Keratinocyte (primary cell): ENCODE measurements around the gene ZGRF1. TPM values are rescaled to one million over a fixed set of nuclear protein-coding genes. Genes with fewer than 3 reads are reported as not detected.

Experiments used
- DNase-seq: peaks from one replicate; pipeline ENCODE4 v3.0.0-alpha.2; 2011; ENCODE audit warnings: low read depth, missing footprints, low spot score
- FAIRE-seq: peaks from 2 replicates; lab custom pipeline; 2011; peaks lifted over from hg19 to GRCh38; lab: Jason Lieb, UNC
- H2AFZ ChIP-seq: 2 replicates; pipeline ENCODE4 v1.6.0; 2012; ENCODE audit warnings: low read length, control low read depth, inconsistent platforms; ENCODE audit not compliant: control insufficient read depth
- H3K27ac ChIP-seq: 2 replicates; pipeline ENCODE4 v1.5.1; 2011; ENCODE audit warnings: low read length; ENCODE audit not compliant: control insufficient read depth, insufficient read depth
- H3K27me3 ChIP-seq: 3 replicates; pipeline ENCODE4 v1.6.0; 2011; ENCODE audit warnings: low read length; ENCODE audit not compliant: control insufficient read depth, insufficient read depth; ENCODE audit errors: extremely low read depth
- H3K36me3 ChIP-seq, 2 experiments: 2 replicates in 1 of 2; 3 replicates in 1 of 2; pipeline ENCODE4 v1.5.1; 2011; ENCODE audit warnings: low read length in 2 of 2, mild to moderate bottlenecking in 1 of 2; ENCODE audit not compliant: control insufficient read depth in 2 of 2, insufficient read depth in 2 of 2; ENCODE audit errors: extremely low read depth in 1 of 2
- H3K4me1 ChIP-seq: 3 replicates; pipeline ENCODE4 v1.5.1; 2011; ENCODE audit warnings: low read length; ENCODE audit not compliant: control insufficient read depth, insufficient read depth; ENCODE audit errors: extremely low read depth
- H3K4me2 ChIP-seq: 3 replicates; pipeline ENCODE4 v1.6.0; 2011; ENCODE audit warnings: low read depth, low read length; ENCODE audit not compliant: control insufficient read depth, insufficient read depth; ENCODE audit errors: extremely low read depth
- H3K4me3 ChIP-seq, 3 experiments: fragments of 200-600 bp in 1 of 3; sonication (generic) in 1 of 3; 2 replicates in 2 of 3; 3 replicates in 1 of 3; pipeline ENCODE4 v1.5.1; 2011 to 2016; ENCODE audit warnings: low read length in 3 of 3, mild to moderate bottlenecking in 3 of 3, control low read depth in 2 of 3, inconsistent platforms in 1 of 3, low read depth in 1 of 3, mixed read lengths in 1 of 3, mixed run types in 1 of 3, moderate library complexity in 1 of 3; ENCODE audit not compliant: control insufficient read depth in 2 of 3, insufficient read depth in 2 of 3; ENCODE audit errors: extremely low read depth in 1 of 3
- H3K79me2 ChIP-seq: 2 replicates; pipeline ENCODE4 v1.6.0; 2012; ENCODE audit warnings: low read length; ENCODE audit not compliant: control insufficient read depth, insufficient read depth
- H3K9ac ChIP-seq: 3 replicates; pipeline ENCODE4 v1.6.0; 2011; ENCODE audit warnings: low read length; ENCODE audit not compliant: control insufficient read depth, insufficient read depth; ENCODE audit errors: extremely low read depth
- H3K9me1 ChIP-seq: 3 replicates; pipeline ENCODE4 v1.6.0; 2011; ENCODE audit warnings: low read length; ENCODE audit not compliant: control insufficient read depth, insufficient read depth; ENCODE audit errors: extremely low read depth
- H3K9me3 ChIP-seq: 2 replicates; pipeline ENCODE4 v1.5.1; 2012; ENCODE audit warnings: low read depth, low read length; ENCODE audit not compliant: control insufficient read depth
- H4K20me1 ChIP-seq: 3 replicates; pipeline ENCODE4 v1.6.0; 2011; ENCODE audit warnings: low read length; ENCODE audit not compliant: control insufficient read depth, insufficient read depth; ENCODE audit errors: extremely low read depth
- CTCF ChIP-seq, 3 experiments: IDR thresholded peaks in 1 of 3; conservative IDR thresholded peaks in 1 of 3; optimal IDR thresholded peaks in 1 of 3; 2 replicates in 2 of 3; 3 replicates in 1 of 3; pipeline versions ENCODE3 to v1.5.1; 2011; ENCODE audit warnings: low read length in 3 of 3, mild to moderate bottlenecking in 3 of 3, moderate library complexity in 2 of 3, control low read depth in 1 of 3, inconsistent platforms in 1 of 3; ENCODE audit not compliant: insufficient read depth in 2 of 3; ENCODE audit errors: extremely low read depth in 1 of 3
- EZH2 ChIP-seq: IDR thresholded peaks from one replicate; pipeline ENCODE4 v1.6.1; 2012; ENCODE audit warnings: inconsistent platforms, mild to moderate bottlenecking, low read length, moderate library complexity
- dilution Hi-C: fragments of 300-500 bp; cut with MboI; formaldehyde crosslinking; loops from one replicate; pipeline ENCODE4 v1.7.0; 2020; ENCODE audit warnings: low sequenced_read_pairs; ENCODE audit not compliant: extremely low pct_ligation_motif_present
- polyA plus RNA-seq, 5 experiments: library from polyadenylated mRNA; depleted of rRNA in 3 of 5; stranded (reverse) in 3 of 5; stranded (forward) in 1 of 5; unstranded in 1 of 5; fragments of >200 nt; gene quantifications; 1 replicate in 1 of 5; 2 replicates in 3 of 5; 3 replicates in 1 of 5; pipeline versions ENCODE4 v1.2.1 to v1.2.3, GENCODE V29; 2011 to 2012; ENCODE audit warnings: missing spikeins in 2 of 5, low read depth in 1 of 5, low replicate concordance in 1 of 5

ZGRF1 gene
- polyA plus RNA-seq, 1 donor (not counting 4 experiments of a cell fraction or from before 2014, with no cell fraction given) = 3.6 TPM

- no peak overlapping the region for H2AFZ ChIP-seq
- no peak overlapping the region for H3K27ac ChIP-seq
- no peak overlapping the region for H3K9ac ChIP-seq
- DNase-seq (no peak), FAIRE-seq (no peak)
- H3K36me3 ChIP-seq = peaks cover 9 to 14% of the 10 kb centered on the region in 2 experiments
- H3K4me1 ChIP-seq = no peaks in the 10 kb centered on the region
- TF ChIP-seq EZH2 (no peak), CTCF (optimal IDR thresholded peaks at IDR 0.05 in 1 of 3, IDR thresholded peaks at IDR 0.05 in 1 of 3, conservative IDR thresholded peaks at IDR 0.05 in 1 of 3; ENCODE audit: extremely low read depth in 1 of 3, insufficient read depth in 2 of 3, low read length in 3 of 3) (no peak)
- H3K27me3 ChIP-seq = no peaks in the 10 kb centered on the region
- no peaks in the 10 kb centered on the region for H3K9me1 ChIP-seq
- dilution Hi-C loops = no loop called here
- no peak overlapping the region for H3K4me3 ChIP-seq
- no peaks in the 10 kb centered on the region for H3K79me2 ChIP-seq
- no peaks in the 10 kb centered on the region for H4K20me1 ChIP-seq
- H3K4me2 ChIP-seq = no peak overlapping the region
- H3K9me3 ChIP-seq = no peaks in the 10 kb centered on the region
Observed at GRCh38 chr4:112652216-112652615, 15.5 kb upstream of the ZGRF1 start.

- H3K79me2 ChIP-seq = no peaks in the 10 kb centered on the region
- DNase-seq = no peak
- no peak for FAIRE-seq
- no peak overlapping the region for H3K27ac ChIP-seq
- no peaks in the 10 kb centered on the region for H3K27me3 ChIP-seq
- TF ChIP-seq EZH2 = no peak
- TF ChIP-seq CTCF (optimal IDR thresholded peaks at IDR 0.05 in 1 of 3, IDR thresholded peaks at IDR 0.05 in 1 of 3, conservative IDR thresholded peaks at IDR 0.05 in 1 of 3; ENCODE audit: extremely low read depth in 1 of 3, insufficient read depth in 2 of 3, low read length in 3 of 3) = no peak
- no peak overlapping the region for H2AFZ ChIP-seq
- H4K20me1 ChIP-seq = no peaks in the 10 kb centered on the region
- no peak overlapping the region for H3K4me2 ChIP-seq
- dilution Hi-C loops = no loop called here
- H3K36me3 ChIP-seq = peaks cover 9 to 16% of the 10 kb centered on the region in 2 experiments
- no peak overlapping the region for H3K9ac ChIP-seq
- H3K4me3 ChIP-seq = no peak overlapping the region
- H3K9me1 ChIP-seq = no peaks in the 10 kb centered on the region
- no peaks in the 10 kb centered on the region for H3K9me3 ChIP-seq
- H3K4me1 ChIP-seq = no peaks in the 10 kb centered on the region
Observed at GRCh38 chr4:112651641-112652040, 14.9 kb upstream of the ZGRF1 start.
